ENCODE data around the gene TMEM161A.
"Not testable (repeated sequence)": the region's sequence is repeated elsewhere in the genome, so short reads cannot be mapped to it uniquely, and the experiment has no call there.

TMEM161A gene

DNA sequence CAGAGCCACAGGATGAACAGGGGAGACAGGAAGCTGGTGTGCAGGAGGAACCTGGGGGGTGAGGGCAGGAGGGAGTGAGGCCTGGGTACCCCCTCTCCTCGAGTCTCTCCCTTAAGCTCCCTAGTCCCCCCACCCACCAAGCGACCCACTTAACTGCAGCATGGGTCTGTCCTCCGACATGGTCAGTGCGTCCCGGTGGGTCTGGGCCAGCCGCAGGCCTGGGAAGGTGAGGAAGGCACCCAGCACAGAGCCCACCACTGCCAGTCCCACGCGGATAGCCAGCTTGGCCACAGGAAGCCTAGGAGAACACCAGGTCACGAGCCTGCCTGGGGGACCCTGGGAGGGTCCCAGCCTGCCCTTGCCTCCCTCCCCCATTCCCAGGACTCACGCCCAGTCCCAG, 16.9 kb downstream of the TMEM161A start:
- no peak for DNase-seq

DNA sequence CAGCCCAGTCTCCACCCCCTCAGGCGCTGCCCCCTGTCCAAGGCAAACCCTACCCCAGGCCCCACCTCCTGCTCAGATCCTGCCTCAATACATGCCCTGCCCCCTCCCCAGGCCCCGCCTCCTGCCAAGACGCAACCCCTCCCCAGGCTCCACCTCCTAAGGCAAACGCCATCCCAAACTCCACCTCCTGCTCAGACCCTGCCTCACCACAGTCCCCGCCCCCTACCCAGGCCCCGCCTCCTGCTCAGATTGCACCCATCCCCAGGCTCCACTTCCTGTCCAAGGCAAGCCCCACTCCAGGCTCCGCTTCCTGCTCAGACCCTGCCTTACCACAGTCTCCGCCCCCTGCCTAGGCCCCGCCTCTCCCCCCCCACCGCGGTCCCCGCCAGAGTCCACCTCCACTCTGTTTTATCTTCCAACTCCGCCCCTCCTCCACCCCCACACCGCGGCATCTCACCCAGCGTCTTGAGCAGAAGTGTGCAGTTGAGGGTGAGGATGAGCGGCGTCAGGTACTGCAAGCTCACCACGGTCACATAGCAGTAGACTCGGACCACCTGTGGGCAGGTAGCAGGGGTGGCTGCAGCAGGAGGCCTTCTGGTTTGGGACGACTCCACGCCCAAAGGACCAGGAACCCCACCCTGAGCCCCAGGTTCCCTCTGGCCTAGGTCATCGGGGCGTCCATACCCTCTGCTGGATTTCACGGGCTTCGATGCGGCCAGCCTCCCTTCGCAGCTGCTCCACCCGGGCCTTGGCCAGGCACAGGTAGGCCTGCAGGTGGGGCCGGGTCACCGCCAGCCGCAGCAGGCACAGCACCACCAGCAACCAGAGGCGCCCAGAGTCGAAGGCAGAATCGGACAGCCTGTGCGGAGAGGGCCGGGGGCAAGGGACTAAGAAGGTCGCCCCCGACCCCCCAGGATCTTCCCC, 17.7 kb downstream of the TMEM161A start:
- no peak for DNase-seq

DNA sequence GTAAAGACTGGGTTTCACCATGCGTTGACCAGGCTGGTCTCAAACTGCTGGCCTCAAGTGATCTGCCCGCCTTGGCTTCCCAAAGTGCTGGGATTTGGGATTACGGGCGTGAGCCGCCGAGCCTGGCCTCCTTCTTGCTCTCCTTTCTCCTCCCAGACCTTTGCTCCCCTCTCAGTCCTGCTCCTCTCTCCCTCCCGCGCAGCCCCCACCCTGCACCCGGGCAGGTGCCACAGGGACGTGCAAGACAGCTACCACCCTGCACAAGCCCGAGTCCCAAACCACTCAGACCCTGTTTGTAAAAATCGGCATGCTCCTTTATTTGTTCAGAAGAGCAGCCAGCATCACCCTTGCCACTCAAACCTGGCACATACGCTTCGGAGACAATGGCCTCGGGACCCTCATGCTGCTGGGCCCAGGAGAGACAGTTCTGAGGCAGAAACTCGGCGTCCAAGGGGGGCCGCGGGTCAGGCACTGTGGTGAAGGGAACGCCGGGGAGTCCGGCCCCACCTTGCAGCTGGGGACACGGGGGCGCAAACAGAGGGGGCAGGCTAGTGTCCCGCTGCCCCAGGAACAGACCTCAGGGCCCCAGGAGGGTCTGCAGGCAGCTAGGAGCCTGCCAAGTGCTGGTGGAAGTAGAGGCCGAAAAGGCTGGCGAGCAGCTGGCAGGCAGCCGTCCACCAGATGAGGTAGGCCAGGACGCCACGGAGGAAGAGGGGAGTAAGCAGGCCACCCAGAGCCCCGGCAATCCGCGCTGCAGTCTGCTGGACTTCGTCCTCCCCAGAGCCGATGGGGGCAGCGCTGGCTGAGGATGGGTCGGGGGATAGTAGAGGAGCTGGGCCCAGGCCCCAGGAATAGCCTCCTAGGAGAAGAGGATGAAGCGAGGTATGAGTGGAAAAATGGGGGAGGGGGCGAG, 18.7 kb downstream of the TMEM161A start:
- DNase-seq: no peak

DNA sequence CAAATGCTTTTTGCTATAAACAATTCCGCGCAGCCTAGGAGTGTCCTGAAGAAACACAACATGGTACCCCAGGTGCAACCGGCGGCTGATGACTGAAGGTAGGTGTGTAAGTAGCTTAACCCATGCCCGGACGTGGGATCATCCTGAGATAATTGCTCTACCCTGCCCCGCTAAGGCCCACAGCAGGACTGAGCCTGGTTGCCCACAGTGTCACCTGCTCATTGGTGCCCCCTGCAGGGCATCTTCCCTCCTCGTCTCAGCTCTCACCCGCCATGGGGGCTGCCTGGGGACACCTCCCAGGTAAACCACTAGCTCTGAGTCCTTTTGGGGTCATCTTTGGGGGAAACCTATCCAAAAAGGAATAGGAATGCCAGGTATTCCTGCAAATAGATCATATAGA, 22.3 kb downstream of the TMEM161A start:
- peak in 3 of 14 donors; percentile 3 to 8 (median 4) for DNase-seq

DNA sequence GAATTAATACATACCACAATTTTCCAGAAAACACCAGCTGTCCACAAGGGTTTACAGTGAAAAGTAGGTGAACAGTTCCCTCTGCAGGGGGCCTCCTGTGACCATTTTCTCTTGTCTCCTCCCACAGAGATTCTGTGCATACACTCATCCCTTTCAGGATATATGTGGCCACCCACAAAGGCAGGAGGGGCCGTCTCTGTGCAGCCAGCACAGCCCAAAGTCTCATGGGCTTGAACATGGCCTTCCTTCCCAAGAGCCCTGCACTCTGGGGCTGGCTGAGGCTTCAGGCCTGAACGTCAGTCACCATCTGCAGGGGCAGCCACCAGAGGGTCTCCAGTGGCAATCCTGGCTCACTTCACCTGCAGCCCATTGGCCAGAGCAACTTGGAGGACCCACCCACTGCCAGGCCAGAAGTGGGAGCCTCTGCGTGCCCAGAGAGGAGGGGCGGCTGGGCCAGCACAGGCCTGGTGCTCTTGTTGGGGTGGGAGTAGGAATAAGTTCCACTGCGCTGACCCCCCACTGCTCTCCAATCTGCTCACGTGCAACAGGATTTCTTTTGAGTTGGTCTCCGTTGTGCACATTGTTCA, 25.1 kb downstream of the TMEM161A start:
- DNase-seq: no peak

DNA sequence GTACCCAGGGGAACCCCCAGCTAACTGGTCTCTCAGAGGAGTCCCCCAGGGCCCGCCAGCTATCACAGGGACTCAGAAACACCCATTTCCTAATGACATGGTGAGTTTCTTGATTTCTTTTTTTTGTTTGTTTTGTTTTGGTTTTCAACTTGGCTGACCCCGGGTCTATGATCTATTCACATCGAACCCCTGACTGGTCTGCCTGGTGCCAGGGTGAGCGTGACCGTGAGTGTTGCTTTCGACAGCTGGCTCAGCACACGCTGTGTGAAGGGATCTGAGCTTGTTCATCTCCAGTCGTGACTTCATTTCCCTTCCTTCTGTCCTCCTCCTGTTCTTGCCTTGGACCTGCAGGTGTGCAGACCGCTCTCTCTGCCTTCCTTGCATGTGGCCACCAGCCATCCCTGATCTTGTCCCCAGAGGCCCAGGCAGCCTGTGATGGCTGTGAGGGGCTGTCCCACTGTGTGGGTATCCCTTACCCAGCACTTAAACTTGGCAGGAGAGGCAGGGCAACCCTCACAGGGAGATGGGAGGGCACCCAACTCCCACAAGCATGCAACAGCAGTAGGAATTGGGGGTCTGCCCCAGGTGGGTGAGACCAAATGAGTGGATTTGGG, 26.2 kb downstream of the TMEM161A start:
- no peak for DNase-seq

DNA sequence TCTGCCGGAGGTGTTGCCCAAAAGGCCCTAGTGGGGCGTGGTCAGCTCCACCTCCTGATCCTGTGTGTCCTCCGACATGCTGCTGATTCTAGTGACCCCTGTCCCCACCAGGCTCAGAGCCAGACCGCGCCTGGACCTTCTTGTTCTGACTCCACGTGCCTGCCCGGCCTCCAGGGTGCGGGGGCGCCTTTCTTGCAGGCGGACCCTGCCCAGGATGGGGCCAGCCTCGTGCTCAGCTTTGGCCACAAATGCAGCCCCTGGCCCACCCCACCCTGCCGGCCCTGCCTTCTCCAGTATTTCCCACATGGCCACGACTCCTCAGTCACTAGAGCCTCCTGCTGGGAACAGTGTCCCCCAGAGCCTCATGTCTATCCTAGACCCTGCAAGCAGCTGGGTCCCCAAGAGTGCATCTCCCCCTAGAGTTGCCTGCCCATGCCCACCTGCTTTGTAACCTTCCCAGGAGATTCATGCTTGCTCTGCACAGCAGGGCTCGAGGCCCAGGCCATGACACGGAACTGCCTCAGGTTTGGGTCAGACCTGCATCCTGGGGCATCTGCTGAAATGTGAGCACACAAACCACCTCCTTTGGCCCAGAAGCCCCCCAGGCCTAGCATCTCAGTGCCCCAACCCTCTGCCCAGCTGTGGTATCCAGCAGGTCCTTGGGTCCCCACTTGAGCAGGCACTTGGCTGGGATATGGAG, 27.0 kb downstream of the TMEM161A start:
- no peak for DNase-seq

DNA sequence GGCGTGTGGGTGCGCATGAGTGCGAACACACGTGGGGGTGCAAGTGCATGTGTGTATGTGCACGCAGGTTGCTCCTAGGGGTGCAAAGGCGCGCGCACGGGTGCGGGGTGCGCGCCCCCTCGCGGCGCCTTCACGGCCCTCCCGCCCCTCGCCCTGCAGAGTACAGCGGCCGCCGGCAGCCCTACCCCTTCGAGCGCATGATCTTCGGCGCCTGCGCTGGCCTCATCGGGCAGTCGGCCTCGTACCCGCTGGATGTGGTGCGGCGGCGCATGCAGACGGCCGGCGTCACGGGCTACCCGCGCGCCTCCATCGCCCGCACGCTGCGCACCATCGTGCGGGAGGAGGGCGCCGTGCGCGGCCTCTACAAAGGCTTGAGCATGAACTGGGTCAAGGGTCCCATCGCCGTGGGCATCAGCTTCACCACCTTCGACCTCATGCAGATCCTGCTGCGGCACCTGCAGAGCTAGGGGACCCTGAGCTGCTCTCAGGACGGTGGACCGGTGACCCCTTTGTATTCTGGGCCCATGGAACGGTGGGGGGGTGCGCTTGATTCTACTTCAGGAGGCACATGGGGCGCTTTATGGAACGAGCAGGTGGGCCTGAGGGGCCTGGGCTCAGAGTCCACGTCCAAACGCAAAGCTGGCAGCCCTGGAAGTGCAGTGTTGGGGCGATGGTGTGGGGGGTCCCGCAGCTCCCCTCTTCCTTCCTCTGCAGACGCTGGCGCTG, 27.7 kb downstream of the TMEM161A start:
- DNase-seq: peak in 1 of 14 donors; percentile 4

DNA sequence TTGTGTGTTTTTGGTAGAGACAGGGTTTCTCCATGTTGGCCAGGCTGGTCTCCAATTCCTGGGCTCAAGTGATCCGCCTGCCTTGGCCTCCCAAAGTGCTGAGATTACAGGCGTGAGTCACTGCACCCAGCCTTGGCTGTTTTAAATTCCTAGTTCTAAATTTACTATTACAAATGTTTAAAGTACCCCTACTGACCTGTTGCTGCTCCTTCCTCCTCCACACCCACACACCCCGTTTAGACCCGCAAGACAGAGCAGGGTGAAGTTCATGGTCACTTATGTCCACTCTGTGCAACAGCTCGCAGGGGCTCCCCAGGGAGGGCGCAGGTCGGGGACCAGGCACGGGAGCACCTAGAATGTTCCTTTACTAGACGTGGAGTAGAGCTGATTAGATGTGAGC, 28.7 kb downstream of the TMEM161A start:
- DNase-seq: no peak

DNA sequence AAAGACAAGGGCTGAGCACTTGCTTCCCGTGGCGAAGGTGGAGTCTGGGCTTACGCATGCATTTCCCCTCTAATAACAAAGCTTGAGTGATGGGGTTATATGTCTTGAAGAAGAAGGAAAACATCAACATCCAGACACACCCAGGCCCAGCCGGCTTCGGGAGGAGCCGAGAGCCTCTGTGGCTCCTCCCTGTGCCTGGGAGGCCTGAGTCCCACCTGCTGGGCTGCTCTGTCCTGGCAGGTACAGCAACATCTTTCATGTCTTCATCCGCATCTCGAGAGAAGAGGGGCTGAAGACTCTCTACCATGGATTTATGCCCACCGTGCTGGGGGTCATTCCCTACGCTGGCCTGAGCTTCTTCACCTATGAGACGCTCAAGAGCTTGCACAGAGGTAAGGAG, 30.6 kb downstream of the TMEM161A start:
- DNase-seq: no peak

DNA sequence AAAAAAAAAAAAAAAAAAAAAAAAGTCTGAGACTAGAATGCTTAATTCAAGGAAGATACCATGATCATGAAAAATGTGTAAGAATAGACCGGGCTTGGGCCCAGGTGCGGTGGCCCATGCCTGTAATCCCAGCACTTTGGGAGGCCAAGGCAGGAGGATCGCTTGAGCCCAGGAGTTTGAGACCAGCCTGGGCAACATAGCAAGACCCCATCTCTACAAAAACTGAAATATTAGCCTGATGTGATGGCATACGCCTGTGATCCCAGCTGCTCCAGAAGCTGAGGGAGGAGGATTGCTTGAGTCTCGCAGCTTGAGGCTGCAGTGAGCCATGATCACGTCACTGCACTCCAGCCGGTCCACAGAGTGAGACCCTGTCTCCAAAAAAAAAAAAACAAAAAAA, 31.3 kb downstream of the TMEM161A start:
- not testable (repeated sequence) for DNase-seq

DNA sequence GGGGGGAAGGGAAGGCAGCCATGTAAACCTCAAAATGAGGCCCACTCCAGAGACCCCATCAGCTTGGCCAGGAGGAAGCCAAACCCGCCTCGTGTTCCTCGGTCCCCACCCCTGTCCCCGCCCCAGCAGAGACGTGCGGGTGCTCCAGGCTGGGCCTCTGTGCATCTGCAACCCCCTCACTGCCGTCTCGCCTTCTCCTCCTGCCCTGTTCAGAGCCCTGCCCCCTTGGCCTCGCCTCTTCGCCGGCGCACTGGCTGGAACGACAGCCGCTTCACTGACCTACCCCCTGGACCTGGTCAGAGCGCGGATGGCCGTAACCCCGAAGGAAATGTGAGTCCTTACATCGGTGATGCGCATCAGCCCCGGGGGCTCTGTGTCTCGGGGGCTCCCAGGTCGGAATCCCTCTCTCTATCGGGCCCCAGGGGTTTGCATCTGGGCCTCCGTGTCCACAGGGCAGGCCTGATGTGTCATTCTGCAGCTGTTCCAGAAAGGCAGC, 32.2 kb downstream of the TMEM161A start:
- DNase-seq: no peak

DNA sequence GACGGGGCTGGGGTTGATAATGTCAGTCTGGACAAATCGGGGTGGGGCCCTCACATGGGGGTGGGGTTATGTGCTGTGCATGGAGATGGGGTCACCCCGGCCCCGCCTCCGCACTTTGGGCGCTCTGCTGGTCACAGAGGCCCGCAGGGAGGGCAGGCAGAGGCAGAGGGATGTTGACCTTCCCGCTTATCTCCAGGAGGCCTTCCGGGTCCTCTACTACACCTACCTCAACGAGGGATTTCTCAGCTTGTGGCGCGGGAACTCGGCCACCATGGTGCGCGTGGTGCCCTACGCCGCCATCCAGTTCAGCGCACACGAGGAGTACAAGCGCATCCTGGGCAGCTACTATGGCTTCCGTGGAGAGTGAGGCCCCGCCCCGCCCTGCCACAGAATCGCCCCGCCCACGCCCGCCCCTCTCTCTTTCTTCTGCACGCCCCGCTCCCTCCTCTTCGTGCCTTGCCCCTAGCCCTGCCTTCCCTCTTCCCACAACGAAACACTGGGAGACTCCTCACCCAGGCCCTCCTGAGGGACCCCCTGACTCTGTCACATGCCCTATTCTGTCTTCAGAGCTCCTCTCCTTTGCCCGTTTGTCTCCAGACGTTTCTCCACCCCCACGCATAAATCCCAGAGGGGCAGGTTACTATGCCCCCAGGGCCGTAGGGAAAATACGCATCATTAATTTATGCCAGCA, 32.8 kb downstream of the TMEM161A start:
- peak in 1 of 14 donors; percentile 8 for DNase-seq

DNA sequence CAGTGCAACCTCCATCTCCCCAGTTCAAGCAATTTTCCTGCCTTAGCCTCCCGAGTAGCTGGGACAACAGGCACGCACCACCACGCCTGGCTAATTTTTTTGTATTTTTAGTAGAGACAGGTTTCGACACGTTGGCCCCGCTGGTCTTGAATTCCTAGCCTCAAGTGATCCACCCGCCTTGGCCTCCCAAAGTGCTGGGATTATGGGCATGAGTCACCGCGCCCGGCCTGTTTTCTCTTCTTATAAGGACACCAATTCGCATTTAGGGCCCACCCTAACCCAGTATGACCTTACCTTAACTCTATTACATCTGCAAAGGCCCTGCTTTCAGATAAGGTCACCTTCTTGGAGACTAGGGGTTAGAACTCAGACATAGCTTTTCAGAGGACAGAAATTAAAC, 35.1 kb downstream of the TMEM161A start:
- no peak for DNase-seq

DNA sequence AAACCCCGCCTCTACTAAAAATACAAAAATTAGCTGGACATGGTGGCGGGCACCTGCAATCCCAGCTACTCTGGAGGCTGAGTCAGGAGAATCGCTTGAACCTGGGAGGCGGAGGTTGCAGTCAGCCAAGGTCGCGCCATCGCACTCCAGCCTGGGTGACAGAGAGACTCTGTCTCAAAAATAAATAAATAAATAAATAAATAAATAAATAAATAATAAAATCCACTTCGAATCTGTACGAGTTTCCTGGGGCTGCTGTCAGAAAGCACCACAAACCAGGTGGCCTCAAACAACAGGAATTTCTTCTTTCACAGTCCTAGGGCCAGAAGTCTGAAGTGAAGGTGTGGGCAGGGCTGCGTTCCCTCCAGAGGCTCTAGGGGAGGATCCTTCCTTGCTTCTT, 35.7 kb downstream of the TMEM161A start:
- DNase-seq: not testable (repeated sequence)

DNA sequence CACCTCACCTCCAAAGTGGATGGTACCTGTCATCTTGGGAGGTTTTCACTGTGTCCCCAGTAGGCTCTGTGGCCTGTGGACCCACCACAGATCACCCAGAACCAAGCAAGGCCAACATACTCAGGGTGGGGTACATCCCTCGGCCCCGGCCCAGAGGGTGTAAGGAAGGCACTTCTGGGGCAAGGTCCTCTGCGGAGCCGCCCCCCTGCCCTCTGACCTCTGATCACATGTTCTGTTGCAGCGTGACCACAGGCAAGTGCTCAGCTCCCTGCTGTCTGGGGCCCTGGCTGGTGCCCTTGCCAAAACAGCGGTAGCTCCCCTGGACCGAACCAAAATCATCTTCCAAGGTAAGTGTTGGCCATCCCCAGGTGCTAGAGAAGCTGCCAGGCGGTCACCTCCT, 36.7 kb downstream of the TMEM161A start:
- no peak for DNase-seq

DNA sequence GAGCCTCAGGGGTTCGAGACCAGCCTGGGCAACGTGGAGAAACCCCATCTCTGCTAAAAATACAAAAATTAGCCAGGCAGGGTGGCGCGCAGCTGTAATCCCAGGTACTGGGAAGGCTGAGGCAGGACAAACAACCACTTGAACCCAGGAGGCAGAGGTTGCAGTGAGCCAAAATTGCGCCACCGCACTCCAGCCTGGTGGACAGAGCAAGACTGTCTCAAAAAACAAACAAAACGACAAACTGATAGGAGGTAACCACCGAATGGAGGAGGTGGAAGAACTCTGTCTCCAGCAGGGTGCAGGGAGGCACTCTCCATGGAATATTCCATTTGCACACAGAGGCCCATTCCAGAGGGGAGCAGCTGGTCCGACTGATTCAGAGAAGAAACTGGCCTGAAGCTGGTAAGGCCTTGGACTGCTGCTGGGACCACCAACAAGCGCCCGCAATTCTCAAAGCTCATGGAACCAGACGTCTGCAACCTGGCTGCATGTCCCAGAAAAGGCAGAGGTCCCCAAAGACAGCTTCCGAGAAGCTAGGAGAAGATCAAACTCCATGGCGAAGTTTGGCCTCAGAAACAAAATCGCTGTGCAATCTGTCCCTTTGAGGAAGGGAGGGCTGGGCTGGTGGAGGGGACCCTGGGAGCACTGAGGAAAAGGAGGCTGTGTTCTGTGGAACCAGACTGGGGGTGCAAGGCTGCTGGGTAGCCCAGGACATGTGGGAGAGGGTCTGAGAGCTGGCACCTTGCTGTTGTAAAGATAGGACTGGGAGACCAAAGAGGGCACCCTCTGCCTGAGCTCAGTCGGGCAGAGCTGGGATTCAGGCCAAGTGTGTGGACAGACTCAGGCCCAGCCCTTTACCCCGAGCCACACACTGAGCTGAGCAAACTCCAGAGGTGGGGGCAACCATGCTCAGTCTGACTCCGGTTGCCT, 39.3 kb downstream of the TMEM161A start:
- no peak for DNase-seq

DNA sequence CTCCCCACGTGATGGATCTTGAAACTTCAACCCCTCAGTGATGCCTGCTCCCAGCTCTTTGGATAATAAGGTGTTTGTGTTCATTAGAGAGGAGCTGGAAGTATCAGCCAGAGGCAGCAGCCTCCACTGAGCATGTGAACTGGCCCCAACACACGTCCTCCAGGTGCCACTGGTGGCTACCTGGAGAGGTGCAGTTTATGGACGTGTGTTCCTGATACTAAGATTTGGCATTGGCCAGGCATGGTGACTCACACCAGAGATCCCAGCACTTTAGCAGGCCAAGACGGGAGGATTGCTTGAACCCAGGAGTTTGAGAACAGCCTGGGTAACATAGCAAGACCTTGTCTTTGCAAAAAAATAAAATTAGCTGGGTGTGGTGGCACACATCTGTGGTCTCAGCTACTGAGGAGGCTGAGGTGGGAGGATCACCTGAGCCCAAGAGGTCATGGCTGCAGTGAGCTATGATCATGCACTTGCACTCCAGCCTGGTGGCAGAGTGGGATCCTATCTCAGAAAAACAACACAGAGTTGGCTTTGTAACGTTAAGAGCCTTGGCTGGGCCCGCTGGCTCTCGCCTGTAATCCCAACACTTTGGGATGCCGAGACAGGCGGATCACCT, 40.1 kb downstream of the TMEM161A start:
- no peak for DNase-seq

Data from C1 segment of cervical spinal cord (tissue), 14 donors.